Neutrophil (primary cell): ENCODE data around the gene CCDC187.

Experiments
- H3K27ac ChIP-seq: fragments of 200-600 bp; sonication (generic); 2 replicates; pipeline ENCODE4 v1.5.1; 2016; ENCODE audit warnings: mild to moderate bottlenecking, moderate library complexity
- H3K27me3 ChIP-seq: fragments of 200-600 bp; sonication (generic); 2 replicates; pipeline ENCODE4 v1.6.0; 2016; ENCODE audit warnings: mild to moderate bottlenecking
- H3K36me3 ChIP-seq: fragments of 200-600 bp; sonication (generic); 2 replicates; pipeline ENCODE4 v1.5.1; 2017
- H3K4me1 ChIP-seq, 2 experiments: fragments of 200-600 bp in 1 of 2; sonication (generic) in 1 of 2; 1 replicate in 1 of 2; 2 replicates in 1 of 2; pipeline versions ENCODE4 v1.5.1 to v1.6.1; 2013 to 2016; ENCODE audit warnings: low read depth in 1 of 2, low read length in 1 of 2, mild to moderate bottlenecking in 1 of 2, moderate library complexity in 1 of 2; ENCODE audit not compliant: control insufficient read depth in 1 of 2, insufficient read depth in 1 of 2
- H3K4me3 ChIP-seq, 2 experiments: fragments of 200-600 bp in 1 of 2; sonication (generic) in 1 of 2; 1 replicate in 1 of 2; 2 replicates in 1 of 2; pipeline ENCODE4 v1.5.1; 2013 to 2016; ENCODE audit warnings: low read depth in 1 of 2, low read length in 1 of 2, mild to moderate bottlenecking in 1 of 2, moderate library complexity in 1 of 2
- H3K9me3 ChIP-seq: fragments of 200-600 bp; sonication (generic); 2 replicates; pipeline ENCODE4 v1.5.1; 2016
- CTCF ChIP-seq: fragments of 200-600 bp; sonication (generic); IDR thresholded peaks from 2 replicates; pipeline ENCODE4 v1.5.1; 2016; ENCODE audit warnings: antibody characterized with exemption

CCDC187 gene

GRCh38 chr9:136303066-136303824 lies 649 bp downstream of the CCDC187 start:
- H3K36me3 ChIP-seq, result no peaks in the 10 kb centered on the region
- TF ChIP-seq CTCF, result no peak
- no peak overlapping the region for H3K4me3 ChIP-seq

GRCh38 chr9:136302527-136302926 lies 1.4 kb downstream of the CCDC187 start:
- no peaks in the 10 kb centered on the region for H3K36me3 ChIP-seq
- no peak overlapping the region for H3K4me3 ChIP-seq
- H3K4me1 ChIP-seq, result no peaks in the 10 kb centered on the region
- TF ChIP-seq CTCF, result no peak
- peaks cover 27% of the 10 kb centered on the region for H3K27me3 ChIP-seq
- H3K9me3 ChIP-seq, result no peaks in the 10 kb centered on the region
- no peak overlapping the region for H3K27ac ChIP-seq

More at GRCh38 chr9:136303066-136303824, 649 bp downstream of the CCDC187 start:
- H3K4me1 ChIP-seq, result no peaks in the 10 kb centered on the region
- H3K27ac ChIP-seq, result no peak overlapping the region
- H3K27me3 ChIP-seq, result peaks cover 34% of the 10 kb centered on the region
- no peaks in the 10 kb centered on the region for H3K9me3 ChIP-seq

- TF ChIP-seq CTCF, result no peak
- no peak overlapping the region for H3K27ac ChIP-seq
- H3K9me3 ChIP-seq, result no peaks in the 10 kb centered on the region
- peaks cover 11% of the 10 kb centered on the region for H3K27me3 ChIP-seq
- H3K36me3 ChIP-seq, result no peaks in the 10 kb centered on the region
- H3K4me1 ChIP-seq, result no peaks in the 10 kb centered on the region
- no peak overlapping the region for H3K4me3 ChIP-seq
These were observed 3.0 kb downstream of the CCDC187 start for GRCh38 chr9:136300866-136301265.

GRCh38 chr9:136300016-136300545 lies 3.8 kb downstream of the CCDC187 start:
- H3K27ac ChIP-seq, result no peak overlapping the region
- H3K4me1 ChIP-seq, result no peaks in the 10 kb centered on the region
- TF ChIP-seq CTCF, result no peak
- H3K27me3 ChIP-seq, result peaks cover 3% of the 10 kb centered on the region
- H3K4me3 ChIP-seq, result no peak overlapping the region
- H3K36me3 ChIP-seq, result no peaks in the 10 kb centered on the region
- H3K9me3 ChIP-seq, result no peaks in the 10 kb centered on the region

GRCh38 chr9:136299541-136299940 lies 4.4 kb downstream of the CCDC187 start:
- Histone ChIP-seq H3K4me3 (no peak overlapping the region), H3K27ac (no peak overlapping the region), H3K4me1 (no peaks in the 10 kb centered on the region), H3K27me3 (no peaks in the 10 kb centered on the region), H3K36me3 (no peaks in the 10 kb centered on the region), H3K9me3 (no peaks in the 10 kb centered on the region)
- TF ChIP-seq CTCF, result no peak
